Measurements from ENCODE around the gene ZNF479.
"Not testable (repeated sequence)": the region's sequence is repeated elsewhere in the genome, so short reads cannot be mapped to it uniquely, and the experiment has no call there.

The ZNF479 gene

DNA sequence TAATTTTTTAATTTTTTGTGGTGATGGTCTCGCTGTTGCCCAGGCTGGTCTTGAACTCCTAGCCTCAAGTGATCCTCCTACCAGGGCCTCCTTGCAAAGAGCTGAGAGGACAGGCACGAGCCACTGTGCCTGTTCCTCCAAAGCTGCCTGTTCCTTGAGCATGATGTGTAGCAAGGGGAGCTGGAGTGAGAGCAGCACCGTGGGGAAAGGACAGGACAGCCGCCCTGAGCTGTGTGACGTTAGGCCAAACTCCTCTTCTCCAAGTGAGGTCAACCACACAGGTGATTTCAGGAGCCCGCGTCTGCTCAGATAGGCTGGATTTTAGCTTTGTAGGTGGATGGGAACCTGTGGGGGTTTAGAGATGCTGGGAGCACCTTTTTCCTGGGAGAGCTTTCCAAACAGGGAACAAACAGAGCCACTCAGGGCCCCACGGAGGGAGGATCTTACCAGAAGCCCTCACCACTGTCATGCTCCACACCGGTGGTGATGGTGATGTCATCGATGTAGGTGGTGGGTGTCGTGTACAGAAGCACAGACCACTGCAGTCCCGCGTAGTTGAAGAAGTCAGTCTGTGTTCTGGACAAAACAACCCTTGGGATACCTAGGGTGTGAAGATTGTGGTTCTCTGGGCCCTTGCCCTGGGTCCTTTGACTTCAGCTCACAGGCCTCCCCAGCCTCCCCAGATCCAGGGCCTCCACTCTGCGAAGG is 44.8 kb upstream of the ZNF479 start:
- TF ChIP-seq, protein P1, sequence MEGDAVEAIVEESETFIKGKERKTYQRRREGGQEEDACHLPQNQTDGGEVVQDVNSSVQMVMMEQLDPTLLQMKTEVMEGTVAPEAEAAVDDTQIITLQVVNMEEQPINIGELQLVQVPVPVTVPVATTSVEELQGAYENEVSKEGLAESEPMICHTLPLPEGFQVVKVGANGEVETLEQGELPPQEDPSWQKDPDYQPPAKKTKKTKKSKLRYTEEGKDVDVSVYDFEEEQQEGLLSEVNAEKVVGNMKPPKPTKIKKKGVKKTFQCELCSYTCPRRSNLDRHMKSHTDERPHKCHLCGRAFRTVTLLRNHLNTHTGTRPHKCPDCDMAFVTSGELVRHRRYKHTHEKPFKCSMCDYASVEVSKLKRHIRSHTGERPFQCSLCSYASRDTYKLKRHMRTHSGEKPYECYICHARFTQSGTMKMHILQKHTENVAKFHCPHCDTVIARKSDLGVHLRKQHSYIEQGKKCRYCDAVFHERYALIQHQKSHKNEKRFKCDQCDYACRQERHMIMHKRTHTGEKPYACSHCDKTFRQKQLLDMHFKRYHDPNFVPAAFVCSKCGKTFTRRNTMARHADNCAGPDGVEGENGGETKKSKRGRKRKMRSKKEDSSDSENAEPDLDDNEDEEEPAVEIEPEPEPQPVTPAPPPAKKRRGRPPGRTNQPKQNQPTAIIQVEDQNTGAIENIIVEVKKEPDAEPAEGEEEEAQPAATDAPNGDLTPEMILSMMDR (IDR thresholded peaks at IDR 0.05; ENCODE audit: extremely low read depth, insufficient read depth, missing control alignments), result no peak
- in situ Hi-C loops (cut with MboI; ENCODE audit: low pct_unique_long_range_greater_than_20kb, low sequenced_read_pairs, unreplicated experiment), result no loop called here
- DNase-seq (ENCODE audit: low spot score), result no peak

DNA sequence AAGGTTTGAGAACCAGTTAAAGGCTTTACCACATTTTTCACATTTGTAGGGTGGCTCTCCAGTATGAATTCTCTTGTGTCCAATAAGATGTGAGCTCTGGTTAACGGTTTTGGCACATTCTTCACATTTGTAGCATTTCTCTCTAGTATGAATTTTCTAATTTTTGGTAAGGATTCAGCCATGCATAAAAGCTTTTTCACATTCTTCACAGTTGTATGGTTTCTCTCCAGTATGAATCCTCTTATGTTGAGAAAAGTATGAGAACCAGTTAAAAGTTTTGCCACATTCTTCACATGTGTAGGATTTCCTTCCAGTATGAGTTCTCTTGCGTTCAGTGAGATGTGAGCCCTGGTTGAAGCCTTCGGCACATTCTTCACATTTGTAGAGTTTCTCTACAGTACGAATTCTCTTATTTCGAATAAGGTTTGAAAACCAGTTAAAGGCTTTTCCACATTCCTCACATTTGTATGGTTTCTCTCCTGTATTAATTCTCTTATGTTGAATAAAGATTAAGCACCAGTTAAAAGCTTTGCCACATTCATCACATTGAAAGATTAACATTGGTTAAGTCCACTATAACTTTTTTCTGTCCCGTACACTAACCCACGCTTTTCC is 33.2 kb upstream of the ZNF479 start:
- in situ Hi-C loops (cut with MboI; ENCODE audit: low pct_unique_long_range_greater_than_20kb, low sequenced_read_pairs, unreplicated experiment), result no loop called here
- no peak for DNase-seq (ENCODE audit: low spot score)

DNA sequence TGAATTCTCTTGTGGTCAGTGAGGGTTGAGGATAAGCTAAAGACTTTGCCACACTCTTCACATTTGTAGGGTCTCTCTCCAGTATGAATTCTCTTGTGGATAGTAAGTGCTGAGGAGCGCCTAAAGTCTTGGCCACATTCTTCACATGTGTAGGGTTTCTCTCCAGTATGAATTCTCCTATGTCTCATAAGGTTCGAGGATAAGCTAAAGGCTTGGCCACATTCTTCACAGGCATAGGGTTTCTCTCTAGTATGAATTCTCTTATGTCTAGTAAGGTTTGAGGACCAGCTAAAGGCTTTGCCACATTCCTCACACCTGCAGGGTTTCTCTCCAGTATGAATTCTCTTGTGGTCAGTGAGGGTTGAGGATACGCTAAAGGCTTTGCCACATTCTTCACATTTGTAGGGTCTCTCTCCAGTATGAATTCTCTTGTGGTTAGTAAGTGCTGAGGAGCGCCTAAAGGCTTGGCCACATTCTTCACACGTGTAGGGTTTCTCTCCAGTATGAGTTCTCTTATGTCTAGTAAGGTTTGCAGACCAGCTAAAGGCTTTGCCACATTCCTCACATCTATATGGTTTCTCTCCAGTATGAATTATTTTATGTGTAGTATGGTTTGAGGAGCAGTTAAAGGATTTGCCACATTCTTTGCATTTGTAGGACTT is 12.0 kb downstream of the ZNF479 start:
- DNase-seq (ENCODE audit: low spot score); in situ Hi-C loops (cut with MboI; ENCODE audit: low pct_unique_long_range_greater_than_20kb, low sequenced_read_pairs, unreplicated experiment): not testable (repeated sequence)

More for the DNA sequence above, 33.2 kb upstream of the ZNF479 start:
- TF ChIP-seq, protein P1 (IDR thresholded peaks at IDR 0.05; ENCODE audit: extremely low read depth, insufficient read depth, missing control alignments), result no peak

All from GM13977 (cell line).